CD4-positive, alpha-beta T cell treated with Interleukin-4 for 4 hours (primary cell): ENCODE measurements around the gene FOXE1.

Source experiments
- DNase-seq: peaks from one replicate; pipeline ENCODE4 v3.0.0-alpha.2; 2020

FOXE1 gene

DNA sequence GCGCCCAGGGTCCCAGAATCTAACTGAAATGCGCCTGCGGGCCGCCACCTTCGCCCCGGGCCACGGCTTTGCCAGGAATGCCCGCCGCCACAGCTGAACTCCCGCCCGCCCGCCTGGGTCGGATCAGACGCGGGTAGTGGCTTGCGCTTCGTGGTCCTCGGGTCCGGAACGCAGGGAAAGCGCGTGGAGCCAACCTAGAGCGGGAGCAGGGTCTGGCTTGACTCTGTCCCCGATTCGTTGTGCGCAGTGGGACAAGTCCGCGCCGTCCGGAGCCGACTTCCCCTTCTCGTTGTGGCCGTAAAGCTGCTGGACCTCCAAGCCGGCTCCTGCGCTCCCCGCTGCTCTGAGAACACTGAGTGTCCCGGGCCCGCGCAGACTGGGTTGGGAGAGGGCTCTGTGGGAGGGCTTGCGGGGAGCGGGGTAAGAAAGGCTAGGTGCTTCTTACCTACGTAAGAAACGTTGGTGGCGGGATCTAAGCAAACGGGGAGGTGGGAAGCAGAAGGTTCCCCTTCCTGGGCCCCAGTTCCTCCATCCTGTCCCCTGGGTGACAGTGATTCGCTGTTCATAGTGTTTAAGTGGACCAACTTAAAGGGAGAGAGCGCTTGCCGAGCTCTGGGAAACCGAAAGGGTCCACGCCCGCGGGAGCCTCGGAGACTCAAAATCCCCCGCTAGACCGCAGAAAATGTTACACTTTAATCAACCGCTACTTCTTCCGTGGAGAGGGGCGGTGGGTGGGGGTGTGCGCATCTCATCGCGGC, 4.4 kb upstream of the FOXE1 start:
- no peak for DNase-seq

GRCh38 chr9:97849980-97850379, 3.0 kb upstream of the FOXE1 start:
- DNase-seq, result no peak

GRCh38 chr9:97850746-97851445, 2.1 kb upstream of the FOXE1 start:
- DNase-seq, result no peak

DNA sequence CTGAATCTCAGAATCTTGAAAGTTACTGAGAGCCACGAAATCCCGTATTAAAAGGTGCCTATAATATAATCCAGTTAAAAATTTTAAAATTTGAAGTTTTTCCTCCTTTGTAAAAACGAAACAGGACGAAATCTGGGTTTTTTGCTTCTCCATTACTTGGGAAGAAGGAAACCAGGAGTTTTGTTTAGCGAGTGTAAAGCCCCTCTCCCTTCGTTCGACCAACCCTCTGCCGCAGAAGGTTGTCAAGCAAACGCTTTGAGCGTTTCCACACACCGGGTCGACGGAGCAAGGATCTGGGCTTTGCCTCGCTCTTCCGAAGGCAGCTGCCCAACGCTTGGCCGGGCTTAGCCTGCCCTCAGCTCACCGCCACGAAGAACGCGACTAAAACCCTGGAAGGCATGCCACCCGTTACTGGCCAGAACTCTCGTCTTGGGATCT, 1.6 kb upstream of the FOXE1 start:
- no peak for DNase-seq

DNA sequence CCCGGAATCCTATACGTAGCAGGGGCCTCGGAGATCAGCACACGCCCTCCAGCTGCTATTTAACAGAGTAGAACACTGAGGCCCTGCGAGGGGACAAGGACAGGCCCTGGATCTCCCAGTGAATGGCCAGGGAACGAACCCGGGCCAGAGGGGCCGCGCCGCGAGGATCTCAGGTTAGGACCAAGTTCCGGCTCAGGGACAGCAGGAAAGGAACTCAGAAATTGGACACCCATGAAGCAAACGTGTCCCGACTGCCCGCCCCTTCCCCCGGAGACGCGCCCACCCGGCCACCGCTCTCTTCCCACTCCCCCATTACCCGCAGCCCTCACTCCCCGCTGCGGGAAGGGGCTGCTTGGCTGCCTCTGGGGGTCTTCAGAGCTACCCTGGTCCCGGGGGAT, 1.0 kb upstream of the FOXE1 start:
- DNase-seq, result no peak

DNA sequence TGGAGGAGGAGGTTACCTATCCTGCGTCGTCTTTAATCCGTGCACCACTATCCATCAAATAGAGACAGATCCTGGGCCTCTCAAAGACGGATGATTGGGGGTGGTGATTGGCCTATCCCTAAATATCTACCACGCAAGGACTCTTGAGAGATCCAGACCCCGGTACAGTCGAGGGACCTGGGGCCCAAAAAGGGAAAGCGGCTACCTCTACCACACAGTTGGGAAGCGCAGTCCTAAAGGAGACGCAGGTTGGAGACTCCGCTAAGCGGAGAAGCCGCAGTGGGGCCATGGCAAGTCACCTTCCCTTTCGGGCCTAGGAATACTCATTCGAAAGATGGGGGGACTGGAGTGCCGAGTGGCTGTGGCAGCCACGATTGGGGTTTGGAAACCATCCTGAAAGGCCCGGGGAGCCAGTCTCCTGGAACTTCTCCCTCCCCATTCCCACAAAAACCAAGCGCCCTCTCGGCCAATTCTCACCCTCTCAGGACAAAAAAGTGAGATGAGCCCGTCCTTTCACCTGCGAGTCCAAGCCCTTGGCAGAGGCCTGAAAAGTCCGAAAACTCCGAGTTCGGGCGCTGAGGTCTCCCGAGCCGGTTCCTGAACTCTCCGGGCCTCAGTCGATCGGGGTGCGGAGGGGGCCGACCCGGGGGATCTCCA, 499 bp upstream of the FOXE1 start:
- DNase-seq, result no peak

DNA sequence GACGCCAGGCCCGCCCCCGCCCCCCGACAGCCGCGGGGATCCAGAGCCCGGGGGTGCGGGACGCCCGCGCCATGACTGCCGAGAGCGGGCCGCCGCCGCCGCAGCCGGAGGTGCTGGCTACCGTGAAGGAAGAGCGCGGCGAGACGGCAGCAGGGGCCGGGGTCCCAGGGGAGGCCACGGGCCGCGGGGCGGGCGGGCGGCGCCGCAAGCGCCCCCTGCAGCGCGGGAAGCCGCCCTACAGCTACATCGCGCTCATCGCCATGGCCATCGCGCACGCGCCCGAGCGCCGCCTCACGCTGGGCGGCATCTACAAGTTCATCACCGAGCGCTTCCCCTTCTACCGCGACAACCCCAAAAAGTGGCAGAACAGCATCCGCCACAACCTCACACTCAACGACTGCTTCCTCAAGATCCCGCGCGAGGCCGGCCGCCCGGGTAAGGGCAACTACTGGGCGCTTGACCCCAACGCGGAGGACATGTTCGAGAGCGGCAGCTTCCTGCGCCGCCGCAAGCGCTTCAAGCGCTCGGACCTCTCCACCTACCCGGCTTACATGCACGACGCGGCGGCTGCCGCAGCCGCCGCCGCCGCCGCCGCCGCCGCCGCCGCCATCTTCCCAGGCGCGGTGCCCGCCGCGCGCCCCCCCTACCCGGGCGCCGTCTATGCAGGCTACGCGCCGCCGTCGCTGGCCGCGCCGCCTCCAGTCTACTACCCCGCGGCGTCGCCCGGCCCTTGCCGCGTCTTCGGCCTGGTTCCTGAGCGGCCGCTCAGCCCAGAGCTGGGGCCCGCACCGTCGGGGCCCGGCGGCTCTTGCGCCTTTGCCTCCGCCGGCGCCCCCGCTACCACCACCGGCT, 1.0 kb downstream of the FOXE1 start:
- DNase-seq, result peak; percentile 35

DNA sequence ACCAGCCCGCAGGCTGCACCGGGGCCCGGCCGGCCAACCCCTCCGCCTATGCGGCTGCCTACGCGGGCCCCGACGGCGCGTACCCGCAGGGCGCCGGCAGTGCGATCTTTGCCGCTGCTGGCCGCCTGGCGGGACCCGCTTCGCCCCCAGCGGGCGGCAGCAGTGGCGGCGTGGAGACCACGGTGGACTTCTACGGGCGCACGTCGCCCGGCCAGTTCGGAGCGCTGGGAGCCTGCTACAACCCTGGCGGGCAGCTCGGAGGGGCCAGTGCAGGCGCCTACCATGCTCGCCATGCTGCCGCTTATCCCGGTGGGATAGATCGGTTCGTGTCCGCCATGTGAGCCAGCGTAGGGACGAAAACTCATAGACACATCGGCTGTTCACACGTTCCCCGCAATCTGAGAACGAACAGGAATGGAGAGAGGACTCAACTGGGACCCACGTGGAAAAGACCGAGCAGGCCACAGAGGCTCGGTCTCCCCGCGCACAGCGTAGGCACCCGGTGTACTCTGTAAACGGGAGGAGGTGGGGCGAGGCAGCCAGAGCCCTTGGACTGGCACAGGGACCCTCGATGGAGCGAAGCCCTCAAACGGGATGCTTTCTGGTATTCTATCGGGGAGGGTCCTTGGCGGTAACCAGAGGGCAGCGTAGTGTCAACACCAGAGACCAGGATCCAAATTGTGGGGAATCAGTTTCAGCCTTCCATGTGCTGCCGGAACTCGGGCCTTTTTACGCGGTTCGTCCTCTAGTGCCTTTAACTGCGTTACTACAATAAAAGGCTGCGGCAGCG, 1.9 kb downstream of the FOXE1 start:
- DNase-seq, result no peak

DNA sequence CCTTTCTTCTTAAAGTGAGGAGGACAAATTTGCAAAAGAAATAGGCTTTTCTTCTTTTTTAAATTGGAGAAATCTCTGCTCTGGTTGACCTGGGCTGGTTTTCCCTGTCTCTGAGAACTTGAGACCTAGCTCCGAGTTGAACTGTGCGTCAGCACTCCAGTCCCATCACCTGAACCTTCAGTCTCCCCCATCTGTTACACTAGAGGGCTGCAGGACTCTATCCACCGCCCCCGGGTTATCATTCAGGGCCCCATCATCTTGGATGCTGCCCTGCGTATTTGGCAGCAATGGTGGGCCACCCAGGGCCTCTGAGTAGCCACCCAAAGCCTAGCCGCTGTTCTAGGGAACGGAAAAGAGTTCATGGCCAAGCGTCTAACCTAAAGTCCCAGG, 2.5 kb downstream of the FOXE1 start:
- no peak for DNase-seq

GRCh38 chr9:97855899-97856298, 2.9 kb downstream of the FOXE1 start:
- no peak for DNase-seq

DNA sequence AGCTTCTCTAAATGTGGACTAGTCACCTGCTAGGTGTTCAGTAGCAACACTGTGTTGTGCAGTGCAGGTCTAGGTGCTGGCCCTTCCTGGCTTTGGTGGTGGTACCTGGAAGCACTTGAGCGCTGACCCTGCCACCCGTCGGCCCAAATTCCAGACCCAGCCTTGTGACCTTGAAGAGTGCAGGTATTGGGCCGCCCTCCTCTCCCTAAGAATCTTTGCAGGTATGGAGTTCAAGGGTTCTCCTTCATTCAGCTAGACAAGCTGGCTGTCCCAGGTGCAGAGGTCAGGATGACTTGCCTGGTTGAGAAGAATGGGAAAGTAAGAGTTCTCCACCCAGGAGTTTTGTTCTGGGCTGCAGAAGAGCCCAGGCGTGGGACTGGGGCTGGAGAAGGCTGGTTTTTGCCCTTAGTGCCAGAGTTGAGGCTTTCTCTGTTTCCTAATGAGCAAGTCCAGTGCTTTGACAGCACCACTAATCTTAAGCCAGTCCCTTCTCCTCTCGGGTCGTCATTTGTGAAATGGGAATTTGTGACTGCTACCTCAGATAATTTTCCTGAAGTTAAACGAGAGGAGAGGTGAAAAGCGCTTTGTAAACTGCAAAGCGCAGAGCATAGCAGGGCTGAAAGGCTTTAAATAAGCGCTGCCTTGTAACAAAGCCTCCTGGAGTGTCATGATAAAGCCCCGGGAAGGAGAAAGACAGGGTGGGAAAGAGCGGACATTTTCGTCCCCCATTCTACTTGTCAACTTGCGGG, 4.0 kb downstream of the FOXE1 start:
- no peak for DNase-seq

DNA sequence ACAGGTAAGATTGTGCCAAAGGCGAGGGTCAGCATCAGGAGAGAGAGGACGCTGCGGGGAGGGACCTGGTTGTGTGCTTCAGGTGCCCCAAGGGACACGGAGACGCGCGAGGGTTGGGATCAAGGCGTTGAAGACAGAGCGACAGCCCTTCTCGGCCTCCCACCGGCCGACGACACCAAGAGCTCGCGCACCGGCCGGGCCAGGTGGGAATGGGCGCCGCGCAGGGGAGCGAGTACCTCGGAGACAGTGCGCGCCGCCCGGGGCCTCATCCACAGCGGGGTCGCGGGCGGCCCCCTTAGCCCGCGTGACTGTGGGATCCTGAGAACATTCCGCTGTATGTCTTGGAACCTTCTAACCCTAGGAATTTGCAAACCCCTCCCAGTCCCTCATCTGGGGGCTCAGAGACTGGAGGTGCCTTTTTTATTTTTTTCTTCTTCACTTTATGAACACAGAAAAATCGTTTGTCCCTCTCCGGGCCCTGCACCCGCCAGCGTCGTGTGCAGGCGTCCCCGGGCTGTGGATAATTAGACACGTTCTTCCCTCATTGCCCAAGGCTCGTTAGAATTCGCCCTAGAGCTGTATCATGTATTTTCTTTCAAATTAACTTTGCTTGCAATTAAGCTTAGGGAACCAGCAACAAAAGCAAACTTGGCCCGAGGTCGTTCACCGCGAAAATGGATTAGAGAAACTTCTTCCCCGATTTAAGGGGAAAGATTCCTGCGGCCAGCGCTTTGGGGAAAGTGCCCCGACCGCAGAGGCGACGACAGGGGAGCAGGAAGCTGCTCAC, 4.8 kb downstream of the FOXE1 start:
- no peak for DNase-seq

- no peak for DNase-seq
Measured at GRCh38 chr9:97858393-97858713, 5.3 kb downstream of the FOXE1 start.

- DNase-seq, result no peak
Measured at GRCh38 chr9:97858826-97859225, 5.8 kb downstream of the FOXE1 start.

- DNase-seq, result no peak
Measured at GRCh38 chr9:97859346-97859745, 6.3 kb downstream of the FOXE1 start.

DNA sequence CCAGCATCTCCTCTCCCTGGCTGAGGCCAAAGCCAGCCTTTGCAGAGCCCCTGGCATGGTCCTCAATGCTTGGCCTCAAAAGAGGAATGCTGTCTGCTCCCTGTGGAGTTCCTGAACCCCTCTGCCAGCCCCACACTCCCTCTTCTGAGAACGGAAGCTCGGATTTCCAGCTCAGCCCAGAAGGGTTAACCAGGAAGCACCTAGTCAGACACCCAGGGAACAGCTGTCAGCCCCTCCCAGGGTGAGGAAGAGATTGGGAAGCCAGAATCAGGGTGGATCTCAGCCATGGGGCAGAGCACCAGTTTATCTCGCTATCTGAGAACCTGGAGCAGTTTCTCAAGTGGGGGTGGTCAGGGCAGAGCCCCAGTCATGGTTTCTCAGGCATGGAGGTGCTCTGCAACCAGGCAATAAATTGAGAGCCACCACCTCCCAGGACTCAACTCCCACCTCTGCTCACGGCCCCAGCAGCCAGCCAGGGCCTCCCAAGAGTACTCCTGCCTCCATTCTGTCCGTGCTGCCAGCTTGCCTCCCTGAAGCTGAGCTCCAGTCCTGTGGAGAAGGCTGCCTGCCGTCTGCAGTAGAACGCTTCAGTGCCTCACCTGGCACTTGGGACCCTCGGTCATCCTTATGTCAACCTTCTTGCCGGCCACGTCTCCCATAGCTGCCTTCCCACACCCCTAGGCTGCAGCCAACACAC, 7.6 kb downstream of the FOXE1 start:
- no peak for DNase-seq

DNA sequence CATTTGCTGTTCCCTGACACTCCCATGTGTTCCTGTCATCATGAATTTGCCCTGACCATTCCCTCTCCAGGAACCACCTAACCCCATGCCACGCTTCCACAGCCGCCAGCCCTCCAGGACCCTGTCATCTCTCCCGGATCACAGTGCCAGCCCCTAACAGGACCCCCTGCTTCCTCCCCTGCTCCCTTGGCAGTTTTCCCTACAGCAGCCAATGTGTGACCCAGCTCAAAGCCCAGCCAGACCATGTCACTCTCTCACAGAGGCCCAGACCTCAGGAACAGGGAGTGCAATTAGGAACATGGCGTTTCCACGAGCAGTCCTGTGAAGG, 8.1 kb downstream of the FOXE1 start:
- no peak for DNase-seq

- no peak for DNase-seq
Measured at GRCh38 chr9:97863314-97863713, 10.3 kb downstream of the FOXE1 start.

GRCh38 chr9:97864396-97864795, 11.4 kb downstream of the FOXE1 start:
- no peak for DNase-seq

DNA sequence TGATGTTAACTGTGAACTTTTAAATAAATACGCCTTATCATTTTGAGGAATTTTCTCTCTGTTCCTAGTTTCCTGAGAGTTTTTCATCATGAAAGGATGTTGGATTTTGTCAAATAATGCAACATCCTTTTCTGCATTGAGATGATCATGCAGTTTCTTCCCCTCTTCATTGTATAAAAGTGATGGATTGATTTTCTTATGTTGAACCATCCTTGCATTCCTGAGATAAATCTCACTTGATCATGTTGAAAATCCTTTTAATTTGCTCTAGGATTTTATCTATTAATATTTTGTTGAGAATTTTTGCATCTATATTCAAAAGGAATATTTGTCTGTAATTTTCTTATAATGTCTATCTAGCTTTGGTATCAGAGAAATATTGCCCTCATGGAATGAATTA, 13.3 kb downstream of the FOXE1 start:
- no peak for DNase-seq
